Cardiac muscle cell (in vitro differentiated cells and primary cell): Measurements from ENCODE around the gene TWIST2. TPM values are rescaled to one million over a fixed set of nuclear protein-coding genes. Genes with fewer than 3 reads are reported as not detected.

Experiments used
- DNase-seq, 2 donors: peaks; one replicate each; pipeline versions ENCODE4 v3.0.0 to v3.0.0-alpha.2; 2010 to 2017; ENCODE audit warnings: low read depth in 1 of 2, low spot score in 1 of 2
- H3K27ac ChIP-seq: fragments of 200-600 bp; sonication (generic); 2 replicates; pipeline ENCODE4 v1.5.1; 2016
- H3K27me3 ChIP-seq: fragments of 200-600 bp; sonication (generic); 2 replicates; pipeline ENCODE4 v1.6.0; 2016; ENCODE audit warnings: control low read depth
- H3K36me3 ChIP-seq: fragments of 200-600 bp; sonication (generic); 2 replicates; pipeline ENCODE4 v1.5.1; 2016; ENCODE audit warnings: control low read depth
- H3K4me1 ChIP-seq: fragments of 200-600 bp; sonication (generic); 2 replicates; pipeline ENCODE4 v1.8.1; 2017; ENCODE audit warnings: low read depth, mild to moderate bottlenecking, mixed run types
- H3K4me3 ChIP-seq: fragments of 200-600 bp; sonication (generic); 2 replicates; pipeline ENCODE4 v1.5.1; 2016; ENCODE audit warnings: mild to moderate bottlenecking
- H3K9me3 ChIP-seq: fragments of 200-600 bp; sonication (generic); 2 replicates; pipeline ENCODE4 v1.5.1; 2017; ENCODE audit warnings: low read depth, mild to moderate bottlenecking, control low read depth
- polyA plus RNA-seq: library from polyadenylated mRNA; unstranded; fragments of >200 nt; fragmentation: Nextera tagmentation; extraction: Ambion mirVana; gene quantifications from 2 replicates; pipeline ENCODE4 v1.2.1, GENCODE V29; 2016
- total RNA-seq: library from RNA; depleted of rRNA; stranded (reverse); fragments of >200 nt; gene quantifications from 2 replicates; pipeline ENCODE4 v1.2.3, GENCODE V29; 2016
- TF ChIP-seq, protein P1 (sequence below): IDR thresholded peaks from 2 replicates; pipeline ENCODE4 v1.5.1; 2012; ENCODE audit warnings: low read depth, mild to moderate bottlenecking, low read length

The TWIST2 gene
- total and polyA plus RNA-seq, 2 experiments from 2014 or later: not detected

GRCh38 chr2:238897122-238897880 is 49.4 kb downstream of the TWIST2 start:
- H3K36me3 ChIP-seq: no peaks in the 10 kb centered on the region
- DNase-seq: no peak
- no peak overlapping the region for H3K4me3 ChIP-seq
- TF ChIP-seq, protein P1, sequence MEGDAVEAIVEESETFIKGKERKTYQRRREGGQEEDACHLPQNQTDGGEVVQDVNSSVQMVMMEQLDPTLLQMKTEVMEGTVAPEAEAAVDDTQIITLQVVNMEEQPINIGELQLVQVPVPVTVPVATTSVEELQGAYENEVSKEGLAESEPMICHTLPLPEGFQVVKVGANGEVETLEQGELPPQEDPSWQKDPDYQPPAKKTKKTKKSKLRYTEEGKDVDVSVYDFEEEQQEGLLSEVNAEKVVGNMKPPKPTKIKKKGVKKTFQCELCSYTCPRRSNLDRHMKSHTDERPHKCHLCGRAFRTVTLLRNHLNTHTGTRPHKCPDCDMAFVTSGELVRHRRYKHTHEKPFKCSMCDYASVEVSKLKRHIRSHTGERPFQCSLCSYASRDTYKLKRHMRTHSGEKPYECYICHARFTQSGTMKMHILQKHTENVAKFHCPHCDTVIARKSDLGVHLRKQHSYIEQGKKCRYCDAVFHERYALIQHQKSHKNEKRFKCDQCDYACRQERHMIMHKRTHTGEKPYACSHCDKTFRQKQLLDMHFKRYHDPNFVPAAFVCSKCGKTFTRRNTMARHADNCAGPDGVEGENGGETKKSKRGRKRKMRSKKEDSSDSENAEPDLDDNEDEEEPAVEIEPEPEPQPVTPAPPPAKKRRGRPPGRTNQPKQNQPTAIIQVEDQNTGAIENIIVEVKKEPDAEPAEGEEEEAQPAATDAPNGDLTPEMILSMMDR: no peak
- H3K27ac ChIP-seq: no peak overlapping the region
- no peaks in the 10 kb centered on the region for H3K27me3 ChIP-seq
- peaks cover 3% of the 10 kb centered on the region for H3K9me3 ChIP-seq
- H3K4me1 ChIP-seq: no peaks in the 10 kb centered on the region

DNA sequence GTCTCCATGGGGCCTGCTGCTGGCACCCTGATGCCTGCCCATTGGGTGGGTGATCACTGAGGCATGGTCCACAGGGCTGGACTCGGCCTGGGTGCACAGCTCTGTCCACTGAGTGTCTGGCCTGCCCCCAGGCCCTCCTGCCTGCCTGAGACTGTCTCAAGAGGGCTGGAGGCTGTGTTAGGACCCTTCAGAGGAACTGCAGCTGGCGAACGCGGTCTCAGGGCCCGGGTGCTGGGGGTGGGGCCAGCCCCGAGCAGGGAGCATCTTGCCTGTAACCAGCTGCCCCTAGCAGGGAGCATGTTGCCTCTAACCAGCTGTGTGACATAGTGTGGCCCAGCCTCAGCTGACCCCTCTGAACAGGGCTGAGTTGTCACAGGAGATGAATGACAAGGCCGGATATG is 50.0 kb downstream of the TWIST2 start:
- H3K27ac ChIP-seq: no peak overlapping the region
- H3K9me3 ChIP-seq: peaks cover 3% of the 10 kb centered on the region
- H3K27me3 ChIP-seq: no peaks in the 10 kb centered on the region
- no peaks in the 10 kb centered on the region for H3K36me3 ChIP-seq
- DNase-seq: no peak
- H3K4me1 ChIP-seq: no peaks in the 10 kb centered on the region
- no peak overlapping the region for H3K4me3 ChIP-seq
- TF ChIP-seq, protein P1: no peak

- H3K4me3 ChIP-seq: no peak overlapping the region
- H3K27me3 ChIP-seq: no peaks in the 10 kb centered on the region
- H3K4me1 ChIP-seq: no peaks in the 10 kb centered on the region
- no peak for DNase-seq
- H3K36me3 ChIP-seq: no peaks in the 10 kb centered on the region
- TF ChIP-seq, protein P1: no peak
- H3K9me3 ChIP-seq: peaks cover 3% of the 10 kb centered on the region
- H3K27ac ChIP-seq: no peak overlapping the region
Measured at GRCh38 chr2:238898534-238899281, 50.8 kb downstream of the TWIST2 start.

GRCh38 chr2:238899386-238899785 is 51.5 kb downstream of the TWIST2 start:
- Histone ChIP-seq H3K9me3 (peaks cover 3% of the 10 kb centered on the region), H3K4me3 (no peak overlapping the region), H3K27me3 (no peaks in the 10 kb centered on the region), H3K36me3 (no peaks in the 10 kb centered on the region), H3K27ac (no peak overlapping the region), H3K4me1 (no peaks in the 10 kb centered on the region)
- TF ChIP-seq, protein P1: no peak
- DNase-seq: no peak

GRCh38 chr2:238900511-238900910 is 52.6 kb downstream of the TWIST2 start:
- TF ChIP-seq, protein P1: no peak
- Histone ChIP-seq H3K4me1 (no peaks in the 10 kb centered on the region), H3K27ac (no peak overlapping the region), H3K9me3 (peaks cover 3% of the 10 kb centered on the region), H3K27me3 (no peaks in the 10 kb centered on the region), H3K36me3 (no peaks in the 10 kb centered on the region), H3K4me3 (no peak overlapping the region)
- peak in 1 of 2 donors; percentile 63 for DNase-seq
